ENCODE results near the gene CD200R1. TPM values are rescaled to one million over a fixed set of nuclear protein-coding genes. Genes with fewer than 3 reads are reported as not detected.

Gene CD200R1, protein sequence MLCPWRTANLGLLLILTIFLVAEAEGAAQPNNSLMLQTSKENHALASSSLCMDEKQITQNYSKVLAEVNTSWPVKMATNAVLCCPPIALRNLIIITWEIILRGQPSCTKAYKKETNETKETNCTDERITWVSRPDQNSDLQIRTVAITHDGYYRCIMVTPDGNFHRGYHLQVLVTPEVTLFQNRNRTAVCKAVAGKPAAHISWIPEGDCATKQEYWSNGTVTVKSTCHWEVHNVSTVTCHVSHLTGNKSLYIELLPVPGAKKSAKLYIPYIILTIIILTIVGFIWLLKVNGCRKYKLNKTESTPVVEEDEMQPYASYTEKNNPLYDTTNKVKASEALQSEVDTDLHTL
- total RNA-seq (2012; rRNA removed) (under 0.01 TPM in 2 replicates), polyA plus RNA-seq (2012; rRNA removed) (0.05 TPM in 1 of 2 replicates, not detected in the other), Bru-seq, nascent RNA (percentile 9 among the genes with signal in this experiment), BruChase-seq, experiment 1, labeled RNA remaining after a 6-hour chase (percentile 19 among the genes with signal in this experiment), BruChase-seq, experiment 2, labeled RNA remaining after a 2-hour chase (percentile 15 among the genes with signal in this experiment)
- polyA plus RNA-seq (2012; cell fraction: cytosol; rRNA removed): not detected in 2 replicates
- polyA plus RNA-seq (2012; cell fraction: nucleus; rRNA removed; ENCODE audit: low replicate concordance): 0.07 TPM in 1 of 2 replicates, not detected in the other
- long read RNA-seq: 0 reads

DNA sequence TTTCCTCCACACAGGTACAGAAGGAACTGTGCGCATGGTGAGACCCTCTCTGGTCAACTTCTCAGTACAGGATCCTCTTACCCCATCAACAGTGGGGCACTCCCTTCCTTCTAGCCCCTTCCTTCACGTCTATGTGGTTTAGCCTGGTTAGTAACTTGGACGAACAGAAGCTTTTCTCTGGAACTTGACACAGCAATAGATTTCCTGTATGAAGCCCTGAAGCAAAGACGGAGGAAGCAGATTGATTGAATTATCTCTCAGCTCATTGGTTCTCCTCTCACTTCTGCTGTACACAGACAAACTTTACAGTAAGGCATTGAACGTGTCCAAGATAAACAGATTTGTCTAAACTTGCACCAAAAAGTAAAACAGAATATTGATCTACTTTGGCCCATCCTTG is at the start of gene CD200R1:
CD200R1 (minus strand) TSS at position 210 of the 400 bp plus-strand sequence. CDS start 246 bp downstream, outside the sequence.
- Histone ChIP-seq H3K4me1 (ENCODE audit: control insufficient read depth, insufficient read depth, low read length) (peaks cover under 1% of the 10 kb centered on the region), H2AK9ac (replicated peaks; ENCODE audit: low read depth, low read length, poor library complexity) (no peak within 1 kb of the TSS), H3K9me3 (ENCODE audit: control insufficient read depth, insufficient read depth, low read length) (no peaks in the 10 kb centered on the region), H3K4me3 (ENCODE audit: insufficient read depth, low read depth, low read length) (no peak within 1 kb of the TSS), H3K14ac (replicated peaks; ENCODE audit: low read depth, low read length) (peak within 1 kb of the TSS; percentile 21), H3K27ac (ENCODE audit: insufficient read depth, low read length) (no peak within 1 kb of the TSS), H4K5ac (ENCODE audit: low read depth, low read length) (no peak within 1 kb of the TSS), H3K9ac (ENCODE audit: low read depth, low read length) (no peak within 1 kb of the TSS), H2BK120ac (ENCODE audit: low read depth, low read length) (no peak within 1 kb of the TSS), H3K36me3 (ENCODE audit: control insufficient read depth, insufficient read depth, low read length) (no peaks in the 10 kb centered on the region), H2BK20ac (ENCODE audit: low read depth, low read length) (no peak within 1 kb of the TSS), H3K79me1 (ENCODE audit: low read depth in 1 of 2, low read length in 2 of 2) (no peaks in the 10 kb centered on the region), H3K4ac (ENCODE audit: low read depth, low read length) (no peak within 1 kb of the TSS), H3K18ac (ENCODE audit: low read depth, low read length) (no peak within 1 kb of the TSS), H3K9me1 (ENCODE audit: insufficient read depth, low read length) (peaks cover 4% of the 10 kb centered on the region; the same call in 1 of the 2 replicates), H3K23ac (ENCODE audit: low read depth, low read length) (no peak within 1 kb of the TSS), H2BK15ac (ENCODE audit: low read depth, low read length) (no peak within 1 kb of the TSS), H2BK5ac (ENCODE audit: low read depth, low read length, poor library complexity, severe bottlenecking) (no peak within 1 kb of the TSS), H2AFZ (replicated peaks; ENCODE audit: low read length, poor library complexity) (no peak within 1 kb of the TSS), H3K4me2 (ENCODE audit: low read depth, low read length) (no peak within 1 kb of the TSS), H2AK5ac (ENCODE audit: low read depth, low read length) (no peak within 1 kb of the TSS), H4K91ac (ENCODE audit: insufficient read depth, low read depth, low read length) (no peak within 1 kb of the TSS), H3K27me3 (ENCODE audit: control insufficient read depth, insufficient read depth, low read length) (peaks cover 6% of the 10 kb centered on the region), H3K56ac (ENCODE audit: extremely low read depth, insufficient read depth, low read length) (no peak within 1 kb of the TSS), H4K20me1 (ENCODE audit: insufficient read depth, low read length) (no peaks in the 10 kb centered on the region), H4K8ac (ENCODE audit: low read depth in 2 of 2, low read length in 2 of 2) (no peak within 1 kb of the TSS)
- intact Hi-C loops (cut with micrococcal nuclease): no loop called here
- POLR2A ChIA-PET (ENCODE audit: unreplicated experiment): no interaction called here
- DNase-seq: no peak
- dilution Hi-C loops (cut with HindIII; ENCODE audit: low sequenced_read_pairs, unreplicated experiment): loop anchor here (25.0 kb wide), 1 partner anchor 388 kb away; no protein-coding TSS in a partner anchor
- WGBS, 2 experiments (ENCODE audit: extremely low coverage in 2 of 2, insufficient read length in 1 of 2): 71% methylated on average over 1 of the region's 5 CpGs; no CpG with 5 or more reads in 1 of the 2 experiments
- CTCF ChIA-PET: no interaction called here
- in situ Hi-C loops (cut with MboI; ENCODE audit: low sequenced_read_pairs): loop anchor here (25.0 kb wide), 1 partner anchor 663 kb away; no protein-coding TSS in a partner anchor
- no TSS peak for BruUV-seq (replicated peaks)
- ATAC-seq (ENCODE audit: low read depth): no peak
- TF ChIP-seq, protein P1, sequence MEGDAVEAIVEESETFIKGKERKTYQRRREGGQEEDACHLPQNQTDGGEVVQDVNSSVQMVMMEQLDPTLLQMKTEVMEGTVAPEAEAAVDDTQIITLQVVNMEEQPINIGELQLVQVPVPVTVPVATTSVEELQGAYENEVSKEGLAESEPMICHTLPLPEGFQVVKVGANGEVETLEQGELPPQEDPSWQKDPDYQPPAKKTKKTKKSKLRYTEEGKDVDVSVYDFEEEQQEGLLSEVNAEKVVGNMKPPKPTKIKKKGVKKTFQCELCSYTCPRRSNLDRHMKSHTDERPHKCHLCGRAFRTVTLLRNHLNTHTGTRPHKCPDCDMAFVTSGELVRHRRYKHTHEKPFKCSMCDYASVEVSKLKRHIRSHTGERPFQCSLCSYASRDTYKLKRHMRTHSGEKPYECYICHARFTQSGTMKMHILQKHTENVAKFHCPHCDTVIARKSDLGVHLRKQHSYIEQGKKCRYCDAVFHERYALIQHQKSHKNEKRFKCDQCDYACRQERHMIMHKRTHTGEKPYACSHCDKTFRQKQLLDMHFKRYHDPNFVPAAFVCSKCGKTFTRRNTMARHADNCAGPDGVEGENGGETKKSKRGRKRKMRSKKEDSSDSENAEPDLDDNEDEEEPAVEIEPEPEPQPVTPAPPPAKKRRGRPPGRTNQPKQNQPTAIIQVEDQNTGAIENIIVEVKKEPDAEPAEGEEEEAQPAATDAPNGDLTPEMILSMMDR (conservative IDR thresholded peaks at IDR 0.05; ENCODE audit: low read depth, low read length): no peak
- TF ChIP-seq, protein P2, sequence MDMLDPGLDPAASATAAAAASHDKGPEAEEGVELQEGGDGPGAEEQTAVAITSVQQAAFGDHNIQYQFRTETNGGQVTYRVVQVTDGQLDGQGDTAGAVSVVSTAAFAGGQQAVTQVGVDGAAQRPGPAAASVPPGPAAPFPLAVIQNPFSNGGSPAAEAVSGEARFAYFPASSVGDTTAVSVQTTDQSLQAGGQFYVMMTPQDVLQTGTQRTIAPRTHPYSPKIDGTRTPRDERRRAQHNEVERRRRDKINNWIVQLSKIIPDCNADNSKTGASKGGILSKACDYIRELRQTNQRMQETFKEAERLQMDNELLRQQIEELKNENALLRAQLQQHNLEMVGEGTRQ (IDR thresholded peaks at IDR 0.05; ENCODE audit: low read depth, low read length): no peak
- no peak for TF ChIP-seq POLR2A (IDR thresholded peaks at IDR 0.05; ENCODE audit: low read depth, low read length)
- no peak for TF ChIP-seq RFX5 (IDR thresholded peaks at IDR 0.05; ENCODE audit: low read depth, low read length)
- no peak for TF ChIP-seq SMC3 (IDR thresholded peaks at IDR 0.05; ENCODE audit: low read depth, low read length)
- no peak for TF ChIP-seq RCOR1 (IDR thresholded peaks at IDR 0.05; ENCODE audit: insufficient replicate concordance, low read length)
- TF ChIP-seq, protein P3, sequence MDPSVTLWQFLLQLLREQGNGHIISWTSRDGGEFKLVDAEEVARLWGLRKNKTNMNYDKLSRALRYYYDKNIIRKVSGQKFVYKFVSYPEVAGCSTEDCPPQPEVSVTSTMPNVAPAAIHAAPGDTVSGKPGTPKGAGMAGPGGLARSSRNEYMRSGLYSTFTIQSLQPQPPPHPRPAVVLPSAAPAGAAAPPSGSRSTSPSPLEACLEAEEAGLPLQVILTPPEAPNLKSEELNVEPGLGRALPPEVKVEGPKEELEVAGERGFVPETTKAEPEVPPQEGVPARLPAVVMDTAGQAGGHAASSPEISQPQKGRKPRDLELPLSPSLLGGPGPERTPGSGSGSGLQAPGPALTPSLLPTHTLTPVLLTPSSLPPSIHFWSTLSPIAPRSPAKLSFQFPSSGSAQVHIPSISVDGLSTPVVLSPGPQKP (IDR thresholded peaks at IDR 0.05; ENCODE audit: borderline replicate concordance, low read depth, low read length): no peak
- TF ChIP-seq FOS (IDR thresholded peaks at IDR 0.05; ENCODE audit: low read depth, low read length): no peak
- no peak for TF ChIP-seq CHD1 (IDR thresholded peaks at IDR 0.05; ENCODE audit: low read depth, low read length)
- TF ChIP-seq RAD21 (IDR thresholded peaks at IDR 0.05; ENCODE audit: low read length): no peak
- no peak for TF ChIP-seq BHLHE40 (IDR thresholded peaks at IDR 0.05; ENCODE audit: low read depth, low read length)
- no peak for TF ChIP-seq NFE2L2 (IDR thresholded peaks at IDR 0.05; ENCODE audit: low read depth, low read length)
- no peak for TF ChIP-seq MAZ (IDR thresholded peaks at IDR 0.05; ENCODE audit: borderline replicate concordance, low read depth, low read length)
